ENCODE measurements around the gene ADAMTSL3.

Gene ADAMTSL3

GRCh38 chr15:83786336-83786735 lies 132.4 kb downstream of the ADAMTSL3 start:
- no peaks in the 10 kb centered on the region for H3K27me3 ChIP-seq (replicated peaks in 2 of 5; ENCODE audit: control insufficient read depth in 4 of 5, insufficient read depth in 5 of 5, low read length in 4 of 5)
- no peaks in the 10 kb centered on the region for H3K36me3 ChIP-seq (ENCODE audit: control insufficient read depth in 4 of 4, insufficient read depth in 4 of 4, low read length in 3 of 4)
- H3K27ac ChIP-seq (ENCODE audit: insufficient read depth in 1 of 2, low read depth in 1 of 2, low read length in 2 of 2, poor library complexity in 1 of 2, severe bottlenecking in 2 of 2): no peak overlapping the region
- no peaks in the 10 kb centered on the region for H3K4me1 ChIP-seq (ENCODE audit: control extremely low read depth in 1 of 4, control insufficient read depth in 4 of 4, insufficient read depth in 4 of 4, low read length in 3 of 4)
- peaks cover 0 to 7% (median 2%) of the 10 kb centered on the region in 5 experiments for H3K9me3 ChIP-seq (ENCODE audit: control extremely low read depth in 1 of 5, control insufficient read depth in 4 of 5, insufficient read depth in 2 of 5, low read depth in 1 of 5, low read length in 4 of 5)
- H3K4me3 ChIP-seq (ENCODE audit: control insufficient read depth in 1 of 7, extremely low read depth in 1 of 7, insufficient read depth in 4 of 7, low read depth in 2 of 7, low read length in 6 of 7): no peak overlapping the region
- ChIA-PET POLR2A (no interaction called here), CTCF (no interaction called here)
- DNase-seq: no peak
- WGBS (ENCODE audit: insufficient coverage): no CpG with 5 or more reads among the region's 5 CpGs

DNA sequence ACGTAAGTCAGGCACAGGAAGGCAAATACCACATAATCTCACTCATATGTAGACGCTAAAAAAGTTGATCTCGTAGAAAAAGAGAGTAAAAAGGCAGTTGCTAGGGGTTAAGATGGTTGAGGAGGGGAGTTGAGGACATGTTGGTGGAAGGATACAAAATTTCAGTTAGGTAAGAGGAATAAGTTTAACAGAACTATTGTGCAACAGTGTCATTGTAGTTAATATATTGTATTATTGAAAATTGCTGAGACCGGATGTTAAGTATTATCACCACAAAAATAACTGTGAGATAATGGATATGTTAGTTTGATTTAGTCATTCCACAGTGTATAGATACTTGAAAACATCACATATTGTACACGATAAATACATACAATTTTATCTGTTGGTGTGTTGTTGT lies 139.1 kb downstream of the ADAMTSL3 start:
- H3K27ac ChIP-seq (ENCODE audit: insufficient read depth in 1 of 2, low read depth in 1 of 2, low read length in 2 of 2, poor library complexity in 1 of 2, severe bottlenecking in 2 of 2): no peak overlapping the region
- no peaks in the 10 kb centered on the region for H3K4me1 ChIP-seq (ENCODE audit: control extremely low read depth in 1 of 4, control insufficient read depth in 4 of 4, insufficient read depth in 4 of 4, low read length in 3 of 4)
- no peak for DNase-seq
- ChIA-PET CTCF (no interaction called here), POLR2A (no interaction called here)
- H3K4me3 ChIP-seq (ENCODE audit: control insufficient read depth in 1 of 7, extremely low read depth in 1 of 7, insufficient read depth in 4 of 7, low read depth in 2 of 7, low read length in 6 of 7): no peak overlapping the region
- H3K9me3 ChIP-seq (ENCODE audit: control extremely low read depth in 1 of 5, control insufficient read depth in 4 of 5, insufficient read depth in 2 of 5, low read depth in 1 of 5, low read length in 4 of 5): no peaks in the 10 kb centered on the region
- whole genome bisulfite sequencing (ENCODE audit: insufficient coverage): 100% methylated on average over 2 of the region's 5 CpGs
- no peaks in the 10 kb centered on the region for H3K36me3 ChIP-seq (ENCODE audit: control insufficient read depth in 4 of 4, insufficient read depth in 4 of 4, low read length in 3 of 4)
- no peaks in the 10 kb centered on the region for H3K27me3 ChIP-seq (replicated peaks in 2 of 5; ENCODE audit: control insufficient read depth in 4 of 5, insufficient read depth in 5 of 5, low read length in 4 of 5)

DNA sequence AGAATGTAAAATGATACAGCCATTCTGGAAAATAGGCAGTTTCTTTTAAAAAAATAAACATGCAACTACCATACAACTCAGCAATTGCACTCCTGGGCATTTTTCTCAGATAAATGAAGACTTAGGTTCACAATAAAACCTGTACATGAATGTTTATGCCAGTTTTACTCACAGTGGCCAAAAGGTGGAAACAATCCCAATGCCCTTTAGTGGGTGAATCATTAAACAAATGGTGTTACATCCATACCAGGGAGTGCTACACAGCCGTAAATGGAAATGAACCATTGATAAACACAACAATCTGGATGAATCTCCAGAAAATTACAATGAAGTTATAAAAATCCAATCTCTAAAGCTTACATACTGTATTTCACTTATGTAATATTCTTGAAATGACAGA lies 140.3 kb downstream of the ADAMTSL3 start:
- H3K27ac ChIP-seq (ENCODE audit: insufficient read depth in 1 of 2, low read depth in 1 of 2, low read length in 2 of 2, poor library complexity in 1 of 2, severe bottlenecking in 2 of 2): no peak overlapping the region
- POLR2A ChIA-PET: no interaction called here
- CTCF ChIA-PET: no interaction called here
- no CpG with 5 or more reads among the region's 1 CpG for WGBS (ENCODE audit: insufficient coverage)
- no peaks in the 10 kb centered on the region for H3K27me3 ChIP-seq (replicated peaks in 2 of 5; ENCODE audit: control insufficient read depth in 4 of 5, insufficient read depth in 5 of 5, low read length in 4 of 5)
- H3K36me3 ChIP-seq (ENCODE audit: control insufficient read depth in 4 of 4, insufficient read depth in 4 of 4, low read length in 3 of 4): no peaks in the 10 kb centered on the region
- H3K9me3 ChIP-seq (ENCODE audit: control extremely low read depth in 1 of 5, control insufficient read depth in 4 of 5, insufficient read depth in 2 of 5, low read depth in 1 of 5, low read length in 4 of 5): no peaks in the 10 kb centered on the region
- no peak overlapping the region for H3K4me3 ChIP-seq (ENCODE audit: control insufficient read depth in 1 of 7, extremely low read depth in 1 of 7, insufficient read depth in 4 of 7, low read depth in 2 of 7, low read length in 6 of 7)
- H3K4me1 ChIP-seq (ENCODE audit: control extremely low read depth in 1 of 4, control insufficient read depth in 4 of 4, insufficient read depth in 4 of 4, low read length in 3 of 4): no peaks in the 10 kb centered on the region
- DNase-seq: no peak

DNA sequence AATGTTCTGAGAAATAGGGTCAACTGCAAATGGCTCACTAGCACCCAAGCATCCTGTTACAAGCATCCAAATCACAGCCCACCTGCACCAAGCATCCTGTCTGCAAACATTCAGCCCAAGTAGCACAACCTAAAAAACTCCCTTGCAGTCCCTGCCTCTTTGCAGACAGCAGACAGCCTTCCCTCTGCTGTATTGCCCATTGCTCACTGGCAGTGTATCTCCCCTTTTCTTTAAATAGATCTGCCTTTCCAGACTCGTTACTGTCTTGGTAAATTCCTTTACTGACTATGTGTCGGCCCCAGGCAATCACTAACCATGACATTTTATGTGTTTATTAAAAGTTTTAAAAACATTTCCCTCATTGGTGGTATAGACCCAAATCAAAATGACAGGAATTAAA lies 155.4 kb downstream of the ADAMTSL3 start:
- ChIA-PET POLR2A (no interaction called here), CTCF (no interaction called here)
- H3K27me3 ChIP-seq (replicated peaks in 2 of 5; ENCODE audit: control insufficient read depth in 4 of 5, insufficient read depth in 5 of 5, low read length in 4 of 5): no peaks in the 10 kb centered on the region
- no peak overlapping the region for H3K4me3 ChIP-seq (ENCODE audit: control insufficient read depth in 1 of 7, extremely low read depth in 1 of 7, insufficient read depth in 4 of 7, low read depth in 2 of 7, low read length in 6 of 7)
- no peak for DNase-seq
- no peaks in the 10 kb centered on the region for H3K36me3 ChIP-seq (ENCODE audit: control insufficient read depth in 4 of 4, insufficient read depth in 4 of 4, low read length in 3 of 4)
- no peak overlapping the region for H3K27ac ChIP-seq (ENCODE audit: insufficient read depth in 1 of 2, low read depth in 1 of 2, low read length in 2 of 2, poor library complexity in 1 of 2, severe bottlenecking in 2 of 2)
- no CpG with 5 or more reads among the region's 2 CpGs for WGBS (ENCODE audit: insufficient coverage)
- no peaks in the 10 kb centered on the region for H3K9me3 ChIP-seq (ENCODE audit: control extremely low read depth in 1 of 5, control insufficient read depth in 4 of 5, insufficient read depth in 2 of 5, low read depth in 1 of 5, low read length in 4 of 5)
- no peaks in the 10 kb centered on the region for H3K4me1 ChIP-seq (ENCODE audit: control extremely low read depth in 1 of 4, control insufficient read depth in 4 of 4, insufficient read depth in 4 of 4, low read length in 3 of 4)

- H3K36me3 ChIP-seq (ENCODE audit: control insufficient read depth in 4 of 4, insufficient read depth in 4 of 4, low read length in 3 of 4): no peaks in the 10 kb centered on the region
- no peaks in the 10 kb centered on the region for H3K9me3 ChIP-seq (ENCODE audit: control extremely low read depth in 1 of 5, control insufficient read depth in 4 of 5, insufficient read depth in 2 of 5, low read depth in 1 of 5, low read length in 4 of 5)
- no peak for DNase-seq
- 100% methylated on average over 2 of the region's 3 CpGs for WGBS (ENCODE audit: insufficient coverage)
- H3K27me3 ChIP-seq (replicated peaks in 2 of 5; ENCODE audit: control insufficient read depth in 4 of 5, insufficient read depth in 5 of 5, low read length in 4 of 5): no peaks in the 10 kb centered on the region
- H3K4me3 ChIP-seq (ENCODE audit: control insufficient read depth in 1 of 7, extremely low read depth in 1 of 7, insufficient read depth in 4 of 7, low read depth in 2 of 7, low read length in 6 of 7): no peak overlapping the region
- no peaks in the 10 kb centered on the region for H3K4me1 ChIP-seq (ENCODE audit: control extremely low read depth in 1 of 4, control insufficient read depth in 4 of 4, insufficient read depth in 4 of 4, low read length in 3 of 4)
- POLR2A ChIA-PET: no interaction called here
- CTCF ChIA-PET: no interaction called here
- no peak overlapping the region for H3K27ac ChIP-seq (ENCODE audit: insufficient read depth in 1 of 2, low read depth in 1 of 2, low read length in 2 of 2, poor library complexity in 1 of 2, severe bottlenecking in 2 of 2)
Measured at GRCh38 chr15:83810110-83810509, 156.2 kb downstream of the ADAMTSL3 start.

DNA sequence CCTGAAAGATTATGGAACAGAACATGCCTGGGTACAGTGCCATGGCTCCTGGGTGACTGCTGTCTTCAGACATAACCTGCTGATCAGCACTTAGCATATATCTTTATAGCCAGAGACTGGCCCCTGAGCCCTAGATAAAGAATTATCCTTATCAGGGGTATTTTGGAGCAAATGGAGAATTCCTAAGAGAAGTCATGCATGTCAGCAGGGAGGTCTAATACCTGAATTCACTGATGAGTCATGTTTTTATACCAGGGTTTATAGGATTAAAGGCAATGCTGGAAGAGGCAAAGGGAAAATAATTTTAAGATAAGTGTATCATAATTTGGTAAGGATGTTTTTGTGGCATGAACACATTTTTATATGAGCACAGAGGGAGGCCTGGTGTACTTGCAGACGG lies 159.8 kb downstream of the ADAMTSL3 start:
- POLR2A ChIA-PET: no interaction called here
- Histone ChIP-seq H3K27ac (ENCODE audit: insufficient read depth in 1 of 2, low read depth in 1 of 2, low read length in 2 of 2, poor library complexity in 1 of 2, severe bottlenecking in 2 of 2) (no peak overlapping the region), H3K36me3 (ENCODE audit: control insufficient read depth in 4 of 4, insufficient read depth in 4 of 4, low read length in 3 of 4) (no peaks in the 10 kb centered on the region), H3K27me3 (replicated peaks in 2 of 5; ENCODE audit: control insufficient read depth in 4 of 5, insufficient read depth in 5 of 5, low read length in 4 of 5) (no peaks in the 10 kb centered on the region), H3K9me3 (ENCODE audit: control extremely low read depth in 1 of 5, control insufficient read depth in 4 of 5, insufficient read depth in 2 of 5, low read depth in 1 of 5, low read length in 4 of 5) (no peaks in the 10 kb centered on the region), H3K4me3 (ENCODE audit: control insufficient read depth in 1 of 7, extremely low read depth in 1 of 7, insufficient read depth in 4 of 7, low read depth in 2 of 7, low read length in 6 of 7) (no peak overlapping the region), H3K4me1 (ENCODE audit: control extremely low read depth in 1 of 4, control insufficient read depth in 4 of 4, insufficient read depth in 4 of 4, low read length in 3 of 4) (no peaks in the 10 kb centered on the region)
- CTCF ChIA-PET: no interaction called here
- WGBS (ENCODE audit: insufficient coverage): no CpG with 5 or more reads among the region's 1 CpG
- no peak for DNase-seq

DNA sequence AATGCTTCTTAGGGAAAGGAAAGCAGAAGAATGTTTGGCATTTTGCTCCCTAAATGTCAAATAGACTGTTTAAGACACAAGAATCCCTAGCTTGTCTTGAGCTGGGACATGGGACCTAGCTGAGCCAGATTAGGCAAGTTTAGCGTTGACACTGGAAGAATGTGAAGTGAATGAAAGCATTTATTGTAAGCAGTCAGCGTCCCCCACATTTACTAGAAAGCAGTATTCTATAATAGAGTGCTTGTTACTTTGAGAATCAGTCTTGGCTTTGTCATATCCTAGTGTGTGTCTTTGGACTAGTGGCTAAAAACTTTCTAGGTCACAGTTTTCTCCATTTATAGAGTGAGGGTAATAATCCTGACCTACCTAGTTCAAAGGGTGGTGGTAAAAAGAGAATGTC lies 161.6 kb downstream of the ADAMTSL3 start:
- no peak for DNase-seq
- ChIA-PET CTCF (no interaction called here), POLR2A (no interaction called here)
- no CpG with 5 or more reads among the region's 2 CpGs for WGBS (ENCODE audit: insufficient coverage)
- Histone ChIP-seq H3K27ac (ENCODE audit: insufficient read depth in 1 of 2, low read depth in 1 of 2, low read length in 2 of 2, poor library complexity in 1 of 2, severe bottlenecking in 2 of 2) (no peak overlapping the region), H3K4me1 (ENCODE audit: control extremely low read depth in 1 of 4, control insufficient read depth in 4 of 4, insufficient read depth in 4 of 4, low read length in 3 of 4) (no peaks in the 10 kb centered on the region), H3K4me3 (ENCODE audit: control insufficient read depth in 1 of 7, extremely low read depth in 1 of 7, insufficient read depth in 4 of 7, low read depth in 2 of 7, low read length in 6 of 7) (no peak overlapping the region), H3K9me3 (ENCODE audit: control extremely low read depth in 1 of 5, control insufficient read depth in 4 of 5, insufficient read depth in 2 of 5, low read depth in 1 of 5, low read length in 4 of 5) (no peaks in the 10 kb centered on the region), H3K36me3 (ENCODE audit: control insufficient read depth in 4 of 4, insufficient read depth in 4 of 4, low read length in 3 of 4) (no peaks in the 10 kb centered on the region), H3K27me3 (replicated peaks in 2 of 5; ENCODE audit: control insufficient read depth in 4 of 5, insufficient read depth in 5 of 5, low read length in 4 of 5) (no peaks in the 10 kb centered on the region)

Data from common myeloid progenitor, CD34-positive (primary cell).